Smooth muscle cell (in vitro differentiated cells): ENCODE results near the gene NT5C1B. TPM values are rescaled to one million over a fixed set of nuclear protein-coding genes. Genes with fewer than 3 reads are reported as not detected.

Source experiments
- DNase-seq: peaks from one replicate; lab custom pipeline; 2025; ENCODE audit not compliant: unreplicated experiment; lab: John Stamatoyannopoulos, UW
- H2AFZ ChIP-seq: fragments of 200-600 bp; sonication (generic); 2 replicates; pipeline ENCODE4 v1.6.0; 2016; ENCODE audit warnings: antibody characterized with exemption, low read depth, mild to moderate bottlenecking
- H3F3A ChIP-seq: fragments of 200-600 bp; sonication (generic); 2 replicates; pipeline ENCODE4 v1.6.0; 2017; ENCODE audit warnings: antibody characterized with exemption, low read depth
- H3K27ac ChIP-seq: fragments of 200-600 bp; sonication (generic); 2 replicates; pipeline ENCODE4 v1.5.1; 2016; ENCODE audit warnings: low read depth, mild to moderate bottlenecking
- H3K27me3 ChIP-seq: fragments of 200-600 bp; sonication (generic); 2 replicates; pipeline ENCODE4 v1.6.1; 2016; ENCODE audit warnings: low read depth, mild to moderate bottlenecking
- H3K36me3 ChIP-seq: fragments of 200-600 bp; sonication (generic); 2 replicates; pipeline ENCODE4 v1.5.1; 2016; ENCODE audit warnings: low read depth
- H3K4me1 ChIP-seq: fragments of 200-600 bp; sonication (generic); 2 replicates; pipeline ENCODE4 v1.5.1; 2016; ENCODE audit warnings: low read depth
- H3K4me2 ChIP-seq: fragments of 200-600 bp; sonication (generic); 2 replicates; pipeline ENCODE4 v1.6.0; 2016; ENCODE audit warnings: mild to moderate bottlenecking
- H3K4me3 ChIP-seq: fragments of 200-600 bp; sonication (generic); 2 replicates; pipeline ENCODE4 v1.5.1; 2016; ENCODE audit warnings: mild to moderate bottlenecking
- H3K79me2 ChIP-seq: fragments of 200-600 bp; sonication (generic); 2 replicates; pipeline ENCODE4 v1.6.0; 2016; ENCODE audit warnings: low read depth, mild to moderate bottlenecking
- H3K9ac ChIP-seq: fragments of 200-600 bp; sonication (generic); 2 replicates; pipeline ENCODE4 v1.6.0; 2016; ENCODE audit warnings: low read depth
- H3K9me3 ChIP-seq: fragments of 200-600 bp; sonication (generic); replicated peaks from 2 replicates; pipeline ENCODE4 v1.5.1; 2016; ENCODE audit warnings: low read depth
- H4K20me1 ChIP-seq: fragments of 200-600 bp; sonication (generic); 2 replicates; pipeline ENCODE4 v1.6.0; 2016; ENCODE audit warnings: low read depth
- CTCF ChIP-seq: fragments of 200-600 bp; sonication (generic); IDR thresholded peaks from 2 replicates; pipeline ENCODE4 v1.5.1; 2017; ENCODE audit warnings: borderline replicate concordance, mild to moderate bottlenecking, antibody characterized with exemption; ENCODE audit not compliant: insufficient read depth, poor library complexity, severe bottlenecking
- whole genome bisulfite sequencing: methylation state at CpG from one replicate; pipeline ENCODE4 v1.1.7; 2016; ENCODE audit warnings: low lambda C conversion rate; 5-methylcytosine and 5-hydroxymethylcytosine counted together
- polyA plus RNA-seq: library from polyadenylated mRNA; unstranded; fragments of >200 nt; fragmentation: Nextera tagmentation; extraction: Ambion mirVana; gene quantifications from 2 replicates; pipeline ENCODE4 v1.2.1, GENCODE V29; 2016
- total RNA-seq: library from RNA; depleted of rRNA; stranded (reverse); fragments of >200 nt; gene quantifications from 2 replicates; pipeline ENCODE4 v1.2.3, GENCODE V29; 2014

The NT5C1B gene
- total and polyA plus RNA-seq, 2 experiments from 2014 or later, result not detected

- Histone ChIP-seq H3K27me3 (no peaks in the 10 kb centered on the region), H3K4me3 (no peak overlapping the region), H3K9me3 (peaks cover 1% of the 10 kb centered on the region), H2AFZ (no peak overlapping the region), H3K4me1 (no peaks in the 10 kb centered on the region), H3K27ac (no peak overlapping the region), H3F3A (no peaks in the 10 kb centered on the region), H3K4me2 (no peak overlapping the region), H3K36me3 (no peaks in the 10 kb centered on the region), H3K9ac (no peak overlapping the region), H3K79me2 (no peaks in the 10 kb centered on the region), H4K20me1 (no peaks in the 10 kb centered on the region)
- WGBS, result 93% methylated on average over 28 of the region's 32 CpGs
- no peak for TF ChIP-seq CTCF
- no peak for DNase-seq
Observed at GRCh38 chr2:18584608-18584954, 4.8 kb downstream of the NT5C1B start.

- Histone ChIP-seq H3F3A (no peaks in the 10 kb centered on the region), H3K4me2 (no peak overlapping the region), H3K27me3 (no peaks in the 10 kb centered on the region), H3K4me1 (no peaks in the 10 kb centered on the region), H3K27ac (no peak overlapping the region), H3K79me2 (no peaks in the 10 kb centered on the region), H2AFZ (no peak overlapping the region), H3K9ac (no peak overlapping the region), H4K20me1 (no peaks in the 10 kb centered on the region), H3K9me3 (peaks cover 7% of the 10 kb centered on the region), H3K36me3 (no peaks in the 10 kb centered on the region), H3K4me3 (no peak overlapping the region)
- DNase-seq, result no peak
- no peak for TF ChIP-seq CTCF
- 97% methylated on average over 37 of the region's 37 CpGs for WGBS
Observed at GRCh38 chr2:18583905-18584607, 5.3 kb downstream of the NT5C1B start.

GRCh38 chr2:18580606-18581005 lies 8.8 kb downstream of the NT5C1B start:
- H4K20me1 ChIP-seq, result no peaks in the 10 kb centered on the region
- WGBS, result 98% methylated on average over 3 of the region's 3 CpGs
- no peak for TF ChIP-seq CTCF

GRCh38 chr2:18578033-18578432 lies 11.3 kb downstream of the NT5C1B start:
- no peak for DNase-seq
- no peaks in the 10 kb centered on the region for H3K36me3 ChIP-seq
- no peak for TF ChIP-seq CTCF
- H3K9me3 ChIP-seq, result peaks cover 9% of the 10 kb centered on the region
- H3K27ac ChIP-seq, result no peak overlapping the region
- no peak overlapping the region for H3K9ac ChIP-seq
- no peak overlapping the region for H3K4me2 ChIP-seq
- H3K79me2 ChIP-seq, result no peaks in the 10 kb centered on the region
- H3K4me3 ChIP-seq, result no peak overlapping the region
- no peaks in the 10 kb centered on the region for H3K27me3 ChIP-seq
- H4K20me1 ChIP-seq, result no peaks in the 10 kb centered on the region
- H3F3A ChIP-seq, result no peaks in the 10 kb centered on the region
- H3K4me1 ChIP-seq, result no peaks in the 10 kb centered on the region
- no peak overlapping the region for H2AFZ ChIP-seq

More at GRCh38 chr2:18580606-18581005, 8.8 kb downstream of the NT5C1B start:
- Histone ChIP-seq H3K36me3 (no peaks in the 10 kb centered on the region), H3K4me1 (no peaks in the 10 kb centered on the region), H3K4me3 (no peak overlapping the region), H3F3A (no peaks in the 10 kb centered on the region), H3K4me2 (no peak overlapping the region), H3K27ac (no peak overlapping the region), H3K9me3 (peaks cover 9% of the 10 kb centered on the region), H3K27me3 (no peaks in the 10 kb centered on the region), H3K9ac (no peak overlapping the region), H3K79me2 (no peaks in the 10 kb centered on the region), H2AFZ (no peak overlapping the region)
- no peak for DNase-seq
